GM19395 (cell line): Measurements from ENCODE around the gene MON2.
A peak's percentile ranks its signal among the peaks of the same experiment; 100 is the strongest.
"Not testable (repeated sequence)": the region's sequence is repeated elsewhere in the genome, so short reads cannot be mapped to it uniquely, and the experiment has no call there.

ENCODE experiments used
- ATAC-seq: cut with Tn5 transposase; IDR thresholded peaks from one replicate; pipeline ENCODE4 v1.9.1; 2021; ENCODE audit warnings: mild to moderate bottlenecking, moderate library complexity; ENCODE audit not compliant: unreplicated experiment

Gene MON2

DNA sequence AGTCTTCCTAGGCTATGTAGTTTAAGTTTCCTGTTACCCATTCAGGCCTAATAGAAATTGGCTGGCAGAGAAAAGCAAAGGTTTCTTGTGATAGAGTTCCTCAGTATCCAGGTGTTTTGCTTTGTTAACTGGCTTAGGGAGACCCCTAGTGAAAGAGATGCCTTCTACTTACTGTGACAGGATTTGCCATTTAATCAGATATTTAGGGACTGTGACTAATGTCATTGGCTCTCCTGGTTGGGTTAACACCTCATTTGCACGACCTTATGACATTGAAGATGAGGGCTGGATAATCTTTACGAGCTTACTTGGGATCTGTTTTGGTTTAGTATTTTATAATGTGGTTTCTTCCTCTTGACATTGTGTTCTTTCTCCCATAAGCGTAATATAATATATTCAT lies 5.8 kb downstream of the MON2 start:
- no peak for ATAC-seq

DNA sequence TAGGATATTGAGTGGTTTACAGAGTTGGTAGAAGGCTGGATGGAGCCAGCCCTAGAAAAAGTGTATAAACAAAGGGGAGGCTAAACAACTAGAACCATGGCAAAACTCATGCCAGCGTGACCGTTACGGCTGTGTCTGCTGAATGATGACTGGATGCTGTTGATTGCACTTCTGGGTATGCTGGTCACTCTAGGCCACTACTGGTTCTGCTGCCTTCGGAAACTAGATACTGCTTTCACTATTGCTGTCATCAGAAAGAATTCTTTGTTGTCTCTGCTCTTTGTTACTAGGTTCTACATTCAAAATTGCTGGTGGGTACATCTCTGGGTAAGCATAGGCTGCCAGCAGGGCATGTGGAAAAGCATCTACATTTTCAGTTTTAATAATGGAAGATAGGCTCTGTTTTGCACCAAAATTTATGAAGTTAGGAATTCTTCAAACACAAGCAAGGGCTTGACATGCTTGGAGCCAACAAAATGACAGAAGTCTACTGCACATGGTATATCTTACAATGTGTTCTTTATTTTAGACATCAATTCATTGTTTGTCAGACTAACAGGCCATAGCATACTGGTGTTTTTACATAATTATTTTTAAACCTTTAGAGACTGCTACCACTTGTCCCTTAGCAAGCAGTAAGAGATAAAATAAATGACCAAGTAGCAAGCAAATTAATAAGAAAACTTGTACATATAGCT lies 15.4 kb downstream of the MON2 start:
- no peak for ATAC-seq

DNA sequence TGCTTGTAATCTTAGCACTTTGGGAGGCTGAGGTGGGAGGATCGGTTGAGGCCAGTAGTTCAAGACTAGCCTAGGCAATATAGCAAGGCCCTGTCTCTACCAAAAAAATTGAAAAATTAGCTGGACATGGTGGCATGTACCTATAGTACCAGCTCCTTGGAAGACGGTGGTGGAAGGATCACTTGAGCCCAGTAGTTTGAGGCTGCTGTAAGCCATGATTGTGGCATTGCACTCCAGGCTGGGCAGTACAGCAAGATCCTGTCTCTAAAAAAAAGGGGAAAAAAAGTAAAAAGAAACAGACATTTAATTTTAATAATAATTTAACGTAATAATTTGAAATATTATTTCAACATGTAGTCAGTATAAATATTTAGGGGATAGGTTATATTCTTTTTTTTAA lies 16.1 kb downstream of the MON2 start:
- ATAC-seq = no peak

DNA sequence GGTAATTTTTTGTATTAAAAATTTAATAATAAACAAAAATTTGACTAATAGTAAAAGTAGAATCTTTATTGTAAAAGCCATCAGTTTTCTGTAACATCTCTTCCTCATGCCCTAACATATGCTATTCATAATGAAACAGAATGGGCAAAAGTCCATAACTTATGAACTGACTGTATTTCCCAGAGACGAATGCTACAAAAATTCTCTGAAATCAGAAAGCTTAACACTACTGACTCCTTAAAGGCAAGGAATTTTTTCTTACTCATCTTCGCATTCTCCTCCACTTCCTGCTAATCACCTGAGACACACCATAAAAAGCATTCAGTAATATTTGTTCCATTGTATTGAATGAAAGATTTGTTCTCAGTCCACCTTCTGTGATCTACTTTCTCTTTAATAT lies 17.6 kb downstream of the MON2 start:
- no peak for ATAC-seq

DNA sequence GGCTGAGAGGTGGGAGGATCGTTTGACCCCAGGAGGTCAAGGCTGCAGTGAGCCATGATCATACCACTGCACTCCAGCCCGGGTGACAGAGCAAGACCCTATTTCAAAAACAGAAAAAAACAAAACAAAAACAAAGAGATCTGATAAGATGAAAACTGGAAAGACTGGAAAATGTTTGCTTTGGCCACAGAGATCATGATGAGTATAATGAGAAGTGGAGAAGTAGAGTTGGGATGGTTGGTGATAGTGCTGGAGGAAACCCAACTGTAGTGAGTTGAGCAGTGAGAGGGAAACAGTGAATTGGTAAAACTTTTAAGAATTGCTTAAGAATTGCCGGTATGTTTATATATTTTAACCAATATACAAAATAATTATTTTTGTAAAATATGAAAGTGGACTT lies 39.2 kb downstream of the MON2 start:
- no peak for ATAC-seq

DNA sequence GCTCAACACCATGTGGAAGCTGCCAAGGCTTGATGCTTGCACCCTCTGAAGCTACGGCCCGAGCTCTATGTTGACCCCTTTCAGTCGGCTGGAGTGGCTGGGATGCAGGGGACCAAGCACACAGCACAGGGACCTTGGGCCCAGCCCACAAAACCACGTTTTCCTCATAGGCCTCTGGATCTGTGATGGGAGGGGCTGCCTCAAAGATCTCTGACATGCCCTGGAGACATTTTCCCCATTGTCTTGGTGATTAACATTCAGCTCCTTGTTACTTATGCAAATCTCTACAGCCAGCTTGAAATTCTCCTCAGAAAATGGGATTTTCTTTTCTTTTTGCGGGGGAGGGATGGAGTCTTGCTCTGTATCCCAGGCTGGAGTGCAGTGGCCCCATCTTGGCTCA lies 46.3 kb downstream of the MON2 start:
- no peak for ATAC-seq

DNA sequence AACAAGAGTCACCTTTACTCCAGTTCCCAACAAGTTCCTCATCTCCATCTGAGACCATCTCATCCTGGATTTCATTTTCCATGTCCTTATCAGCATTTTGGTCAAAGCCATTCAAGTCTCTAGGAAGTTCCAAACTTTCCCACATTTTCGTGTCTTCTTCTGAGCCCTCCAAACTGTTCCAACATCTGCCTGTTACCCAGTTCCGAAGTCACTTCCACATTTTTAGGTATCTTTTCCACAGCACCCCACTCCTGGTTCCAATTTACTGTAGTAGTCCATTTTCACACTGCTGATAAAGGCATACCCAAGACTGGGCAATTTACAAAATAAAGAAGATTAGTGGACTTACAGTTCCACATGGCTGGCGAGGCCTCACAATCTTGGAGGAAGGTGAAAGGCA lies 47.5 kb downstream of the MON2 start:
- not testable (repeated sequence) for ATAC-seq

DNA sequence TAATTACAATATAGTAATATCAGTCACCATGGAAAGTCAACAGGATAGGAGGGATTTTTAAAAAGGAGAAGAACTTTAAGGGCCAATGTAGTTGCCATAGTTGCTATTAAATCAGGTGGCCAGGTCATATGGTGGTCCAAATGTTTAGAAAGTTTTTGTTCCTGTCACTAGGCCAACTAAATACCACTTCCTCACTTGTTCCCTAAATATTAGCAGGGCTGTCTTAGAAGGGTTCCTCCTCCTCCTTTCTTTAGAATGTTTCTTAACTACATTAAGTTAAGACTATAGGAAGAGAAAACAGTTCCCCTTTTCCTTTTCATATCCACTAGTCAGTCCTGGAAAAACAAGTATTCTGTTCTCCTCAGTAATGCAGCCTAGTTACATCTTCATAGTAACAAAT lies 50.3 kb downstream of the MON2 start:
- no peak for ATAC-seq

DNA sequence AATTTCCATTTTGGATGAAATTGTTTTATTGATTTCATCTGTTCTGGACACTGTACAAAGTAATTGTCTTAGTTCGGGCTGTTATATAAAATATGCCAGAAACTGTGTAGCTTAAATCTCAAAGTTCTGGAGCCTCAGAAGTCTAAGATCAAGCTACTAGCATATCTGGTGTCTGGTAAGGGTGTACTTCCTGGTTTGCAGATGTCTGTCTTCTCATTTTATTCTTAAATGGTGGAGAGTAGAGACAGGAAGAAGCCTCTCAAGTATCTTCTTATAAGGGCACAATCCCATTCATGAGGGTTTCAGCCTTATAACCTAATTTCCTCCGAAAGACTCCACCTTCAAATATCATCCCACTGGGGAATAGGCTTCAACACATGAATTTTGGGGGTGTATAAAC lies 51.3 kb downstream of the MON2 start:
- no peak for ATAC-seq

DNA sequence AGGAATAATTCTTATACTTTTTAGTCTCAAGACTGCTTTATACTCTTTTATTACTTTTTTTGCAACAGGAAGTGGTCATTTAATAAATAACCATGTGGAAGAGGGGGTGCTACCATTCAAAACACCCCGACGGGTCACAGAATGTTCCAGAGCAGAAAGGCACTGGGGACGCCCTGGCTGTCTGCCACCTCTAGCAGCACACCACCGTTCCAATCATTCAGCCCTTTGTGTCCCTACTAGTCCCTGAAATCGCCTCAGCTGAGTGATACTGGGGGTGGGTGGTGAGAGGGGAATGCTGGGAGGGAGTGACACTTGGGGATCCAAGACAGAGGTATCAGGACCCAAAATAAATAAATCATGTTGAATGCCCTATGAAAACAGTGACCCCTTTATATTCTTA lies 52.4 kb downstream of the MON2 start:
- no peak for ATAC-seq

DNA sequence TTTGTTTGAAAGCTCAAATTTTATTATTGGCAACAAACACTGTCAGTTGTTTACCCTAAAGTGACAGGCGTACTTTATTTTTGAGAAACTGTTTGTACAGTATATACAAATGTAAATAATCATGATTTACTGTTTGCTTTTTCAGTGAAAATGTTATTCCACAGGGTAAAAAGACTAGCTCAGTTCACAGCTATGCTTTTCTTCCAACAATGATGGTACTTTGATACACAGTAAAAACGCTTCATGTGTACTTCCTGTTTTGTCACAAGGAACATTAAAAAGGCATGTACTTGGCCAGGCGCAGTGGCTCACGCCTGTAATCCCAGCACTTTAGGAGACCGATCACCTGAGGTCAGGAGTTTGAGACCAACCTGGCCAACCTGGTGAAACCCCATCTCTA lies 53.7 kb downstream of the MON2 start:
- ATAC-seq = no peak

DNA sequence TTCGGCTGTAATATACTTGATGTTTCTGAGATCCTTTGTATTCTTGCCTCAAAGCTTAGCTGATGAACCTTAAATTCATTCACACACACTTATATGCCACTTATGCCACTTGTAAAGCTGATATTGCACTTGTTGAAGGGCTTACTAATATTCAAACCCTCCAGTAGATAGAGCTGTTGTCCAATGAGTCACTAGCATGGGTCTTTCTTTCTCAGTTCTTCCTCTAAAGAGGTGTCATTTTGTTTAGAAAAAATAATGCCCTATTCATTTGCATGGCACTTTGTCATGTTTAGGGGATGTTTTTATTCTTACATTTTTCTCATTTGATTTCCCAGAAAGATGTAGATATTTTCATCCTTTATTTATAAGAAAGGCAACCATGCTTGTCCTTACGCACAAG lies 56.4 kb downstream of the MON2 start:
- peak; percentile 56 for ATAC-seq

DNA sequence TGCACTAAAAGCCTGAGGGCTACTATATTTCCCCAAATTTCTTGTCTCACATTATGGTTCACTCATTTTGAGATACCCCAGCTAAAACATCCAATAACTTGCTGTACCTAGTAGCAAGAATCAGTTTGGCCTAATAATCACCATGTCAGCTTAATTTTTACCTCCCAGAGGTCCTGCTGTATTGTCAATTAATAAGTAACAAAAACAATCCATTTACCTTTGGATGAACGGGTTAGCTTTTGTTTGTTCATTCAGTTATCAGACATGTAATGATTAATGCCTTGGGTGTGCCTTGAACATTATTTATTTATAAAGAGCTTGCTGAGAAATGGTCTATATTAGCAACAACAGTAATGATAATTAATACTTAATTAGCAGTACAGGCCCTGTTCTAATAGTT lies 57.0 kb downstream of the MON2 start:
- no peak for ATAC-seq

DNA sequence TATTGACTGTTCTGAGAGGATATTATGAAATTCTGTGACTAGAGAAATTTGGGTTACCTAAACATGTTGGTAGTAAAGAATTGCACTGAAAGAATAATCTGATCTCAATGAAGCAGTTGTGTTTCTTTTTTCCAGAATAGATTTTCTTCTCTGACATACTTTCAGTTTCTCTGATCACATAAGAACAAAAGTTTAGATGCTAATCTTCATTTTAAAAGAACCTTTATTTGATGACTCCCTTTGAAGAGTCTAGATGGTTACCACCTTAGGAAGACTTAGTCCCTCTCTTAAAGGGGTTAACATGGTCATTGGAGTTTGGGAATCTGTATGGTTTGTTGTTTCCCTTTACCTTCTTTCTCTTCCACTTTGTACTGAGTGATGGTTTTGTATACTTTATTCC lies 58.6 kb downstream of the MON2 start:
- ATAC-seq = no peak

DNA sequence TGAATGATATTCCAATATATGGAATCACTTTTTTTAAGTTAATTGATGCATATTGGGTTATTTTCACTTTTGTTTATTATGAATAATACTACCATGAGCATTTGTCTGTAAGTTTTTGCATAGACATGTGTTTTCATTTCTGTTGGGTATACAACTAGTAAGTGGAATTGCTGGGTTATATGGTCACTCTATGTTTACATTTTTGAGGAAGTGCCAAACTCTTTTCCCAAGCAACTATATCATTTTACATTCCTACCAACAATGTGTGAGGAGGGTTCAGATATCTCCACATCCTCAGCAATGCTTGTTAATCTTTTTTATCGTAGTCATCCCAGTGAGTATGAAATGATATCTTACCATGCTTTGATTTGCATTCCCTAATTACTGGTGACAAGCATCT lies 64.0 kb downstream of the MON2 start:
- ATAC-seq = no peak

DNA sequence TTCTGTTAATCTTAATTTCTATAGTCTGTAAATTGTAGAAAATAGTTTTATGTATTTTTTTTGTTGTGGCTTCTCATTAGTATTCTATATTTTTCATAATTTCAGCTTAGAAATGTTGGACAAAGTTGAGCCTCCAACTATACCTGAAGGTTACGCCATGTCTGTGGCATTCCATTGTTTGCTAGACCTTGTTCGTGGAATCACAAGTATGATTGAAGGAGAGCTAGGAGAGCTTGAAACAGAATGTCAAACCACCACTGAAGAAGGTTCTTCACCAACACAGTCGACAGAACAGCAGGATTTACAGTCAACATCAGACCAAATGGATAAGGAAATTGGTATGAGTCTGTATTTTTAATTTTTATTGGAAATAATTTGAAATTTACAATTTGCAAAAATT lies 65.7 kb downstream of the MON2 start:
- no peak for ATAC-seq

DNA sequence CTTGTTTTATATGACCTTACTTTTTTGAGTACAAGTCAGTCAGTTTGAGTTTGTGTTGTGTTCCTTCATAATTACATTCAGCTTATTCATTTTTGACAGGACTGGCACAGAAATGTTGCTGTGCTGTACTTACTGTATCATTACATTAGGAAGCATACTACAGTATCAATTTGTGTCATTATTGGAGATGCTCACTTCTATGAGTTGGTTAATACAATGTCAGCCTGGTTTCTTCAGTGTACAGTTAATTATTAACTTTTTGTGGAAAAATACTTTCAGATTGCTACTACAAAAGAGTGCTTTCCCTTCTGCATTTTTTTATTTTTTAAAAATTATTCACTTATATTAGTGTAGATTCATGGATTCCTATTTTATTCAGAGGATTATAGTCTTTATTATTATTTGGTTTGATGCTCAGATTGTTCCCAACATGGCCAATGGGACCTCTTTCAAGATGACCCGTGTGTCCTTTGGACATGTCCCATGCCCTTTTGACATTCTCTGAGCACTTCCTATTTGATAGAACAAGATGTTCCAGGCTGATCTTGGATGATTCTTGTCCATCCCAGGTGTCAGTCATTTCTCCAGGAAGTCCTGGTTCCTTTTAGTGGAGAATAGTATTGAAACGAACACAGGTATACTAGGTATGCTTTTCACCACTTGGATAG lies 66.6 kb downstream of the MON2 start:
- peak; percentile 75 for ATAC-seq

DNA sequence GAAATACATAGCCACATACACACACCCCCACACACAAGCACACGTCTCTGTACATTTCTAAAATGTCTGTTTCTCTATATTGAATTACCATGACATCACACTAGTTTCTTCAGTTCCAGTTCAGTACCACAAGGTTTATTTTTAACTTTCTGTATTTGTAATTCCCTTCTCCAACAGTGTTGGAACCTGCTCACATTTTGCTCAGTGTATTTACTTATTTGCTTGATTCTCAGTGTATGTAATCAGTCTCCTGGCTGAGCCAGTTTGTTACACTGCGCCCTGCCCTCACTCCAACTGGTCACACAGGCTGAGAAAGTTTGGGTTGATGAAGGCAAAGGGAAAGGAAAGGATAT lies 67.1 kb downstream of the MON2 start:
- ATAC-seq = peak; percentile 71

DNA sequence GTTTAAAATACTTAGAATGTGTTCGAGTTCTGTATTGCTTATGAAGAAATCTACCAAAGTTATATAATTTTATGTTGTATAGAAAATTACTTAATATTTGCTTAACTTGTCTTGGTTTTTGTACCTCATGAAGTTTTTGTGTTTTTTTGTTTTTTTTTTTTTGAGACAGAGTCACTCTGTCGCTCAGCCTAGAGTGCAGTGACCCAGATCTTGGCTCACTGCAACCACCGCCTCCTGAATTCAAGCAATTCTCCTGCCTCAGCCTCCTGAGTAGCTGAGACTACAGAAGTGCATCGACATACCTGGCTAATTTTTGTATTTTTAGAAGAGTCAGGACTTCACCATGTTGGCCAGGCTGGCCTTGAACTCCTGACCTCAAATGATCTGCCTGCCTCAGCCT lies 69.9 kb downstream of the MON2 start:
- no peak for ATAC-seq

DNA sequence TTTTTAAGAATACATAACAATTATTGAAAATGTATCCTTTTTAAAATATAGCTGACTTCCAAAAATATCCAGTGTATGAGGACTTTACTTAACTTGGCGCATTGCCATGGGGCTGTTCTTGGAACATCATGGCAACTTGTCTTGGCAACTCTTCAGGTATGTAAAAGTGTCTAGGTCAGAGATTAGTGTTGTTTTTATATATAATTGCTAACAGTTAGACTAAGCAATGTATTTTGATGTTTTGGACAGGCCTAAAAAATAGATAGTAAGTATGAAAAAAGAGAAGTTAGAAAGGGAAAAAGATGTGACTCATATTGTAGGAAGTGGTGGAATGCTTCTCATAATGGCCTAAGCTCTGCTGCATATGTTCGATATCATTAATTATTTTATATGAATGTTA lies 70.9 kb downstream of the MON2 start:
- no peak for ATAC-seq

DNA sequence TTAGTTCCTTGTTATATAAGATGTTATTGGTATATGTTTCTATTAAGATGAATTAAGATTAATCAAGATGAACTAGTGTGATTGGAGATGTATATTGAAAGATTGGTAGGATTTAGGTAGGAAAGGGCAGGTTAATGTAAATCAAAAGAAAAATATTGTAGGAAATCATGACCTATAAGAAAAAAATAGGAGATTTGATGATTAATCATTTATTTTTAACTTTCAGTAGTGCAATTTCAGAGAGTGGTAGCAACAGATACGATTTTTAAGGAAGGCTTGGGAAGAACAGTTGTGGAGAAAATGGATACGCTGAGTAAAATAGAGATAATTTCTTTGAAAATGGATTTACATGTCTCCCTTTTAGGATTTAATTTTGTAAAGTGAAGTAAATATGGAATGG lies 73.7 kb downstream of the MON2 start:
- no peak for ATAC-seq

DNA sequence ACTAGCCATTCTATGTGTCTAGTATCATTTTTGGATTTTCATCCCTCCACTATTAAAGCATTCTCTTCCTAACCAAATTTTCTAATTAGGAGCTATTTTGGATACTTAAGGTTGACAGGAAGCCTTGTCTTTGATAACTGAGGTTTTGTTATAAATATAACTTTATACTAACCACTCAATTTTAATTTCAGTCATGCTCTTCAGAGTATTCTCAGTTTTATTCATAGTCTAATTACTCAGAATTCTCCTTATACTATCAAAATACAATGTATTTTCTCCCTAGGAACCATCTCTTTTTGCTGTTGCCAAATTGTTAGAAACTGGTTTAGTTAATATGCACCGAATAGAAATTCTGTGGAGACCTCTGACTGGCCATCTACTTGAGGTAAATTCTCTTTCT lies 76.2 kb downstream of the MON2 start:
- ATAC-seq = no peak

DNA sequence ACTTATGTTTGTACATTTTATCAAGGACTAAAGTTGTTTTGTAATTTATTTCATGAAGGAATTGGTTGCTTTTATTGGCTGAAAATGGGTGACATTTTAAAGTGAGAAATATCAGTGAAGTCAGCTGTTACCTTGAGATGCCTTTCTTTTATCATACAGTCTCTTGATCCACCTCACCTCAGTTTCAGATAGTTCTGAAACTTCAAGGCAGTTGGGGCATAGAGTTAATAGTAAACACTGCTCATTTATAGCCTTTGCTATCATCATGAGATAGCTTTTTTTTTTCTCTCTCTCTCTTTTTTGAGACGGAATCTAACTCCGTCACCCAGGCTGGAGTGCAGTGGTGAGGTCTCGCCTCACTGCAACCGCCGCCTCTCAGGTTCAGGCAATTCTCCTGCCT lies 76.7 kb downstream of the MON2 start:
- no peak for ATAC-seq
